Measurements from ENCODE around the gene CRACDL. TPM values are rescaled to one million over a fixed set of nuclear protein-coding genes. Genes with fewer than 3 reads are reported as not detected.
A peak's percentile ranks its signal among the peaks of the same experiment; 100 is the strongest.

The CRACDL gene
- total and polyA plus RNA-seq, 2 donors (not counting 1 experiment from before 2014, with no cell fraction given): 0.25 TPM; not detected in 1

GRCh38 chr2:98771264-98771663 is 164.8 kb downstream of the CRACDL start:
- H3K27ac Mint-ChIP-seq: peak overlapping the region; percentile 57
- peaks cover 12% of the 10 kb centered on the region for H3K27me3 Mint-ChIP-seq
- Histone ChIP-seq H3K27me3 (replicated peaks in 1 of 4; ENCODE audit: control extremely low read depth in 1 of 4, control insufficient read depth in 3 of 4, insufficient read depth in 4 of 4, low read length in 3 of 4) (peaks cover 0 to 22% (median 0%) of the 10 kb centered on the region in 4 experiments), H3K4me3 (ENCODE audit: control extremely low read depth in 1 of 5, extremely low read depth in 1 of 5, insufficient read depth in 1 of 5, low read depth in 2 of 5, low read length in 4 of 5) (peak overlapping the region in 3 of 5 experiments; percentile 16 to 62 (median 52)), H2AFZ (ENCODE audit: insufficient read depth, low read depth, low read length, poor library complexity, severe bottlenecking) (peak overlapping the region; percentile 77), H3K9me3 (ENCODE audit: control extremely low read depth in 1 of 3, control insufficient read depth in 2 of 3, insufficient read depth in 1 of 3, low read length in 2 of 3) (peaks cover 0 to 4% (median 0%) of the 10 kb centered on the region in 3 donors), H3K36me3 (replicated peaks in 1 of 2; ENCODE audit: control extremely low read depth in 1 of 2, control insufficient read depth in 1 of 2, extremely low read depth in 1 of 2, insufficient read depth in 2 of 2, low read length in 1 of 2) (no peaks in the 10 kb centered on the region), H3K79me2 (ENCODE audit: control insufficient read depth, insufficient read depth, low read length) (no peaks in the 10 kb centered on the region), H3K9ac (ENCODE audit: low read length) (peak overlapping the region; percentile 61), H3K4me1 (ENCODE audit: control insufficient read depth in 2 of 2, insufficient read depth in 2 of 2, low read length in 2 of 2) (peaks cover 25 to 36% of the 10 kb centered on the region in 2 donors), H3K4me2 (replicated peaks; ENCODE audit: low read depth, low read length, poor library complexity, severe bottlenecking) (peak overlapping the region; percentile 73), H4K20me1 (ENCODE audit: control insufficient read depth, insufficient read depth, low read length, poor library complexity, severe bottlenecking) (no peaks in the 10 kb centered on the region), H3K27ac (ENCODE audit: low read length in 2 of 2) (peak overlapping the region in 1 of 2 donors; percentile 14)
- intact Hi-C loops (cut with micrococcal nuclease): no loop called here
- CTCF ChIA-PET: interaction anchor here (1.6 to 1.7 kb wide), 2 partner anchors 41 to 122 kb away, joined by 5 to 12 read pairs; no protein-coding TSS in a partner anchor
- POLR2A ChIA-PET: interaction anchor here (0.5 kb wide), 1 partner anchor 38 kb away, joined by 4 read pairs; no protein-coding TSS in a partner anchor
- H3K4me1 Mint-ChIP-seq: peaks cover 37% of the 10 kb centered on the region
- 100% methylated on average over 1 of the region's 2 CpGs for WGBS (ENCODE audit: insufficient coverage)
- DNase-seq (no peak), ATAC-seq (ENCODE audit: low read depth) (no peak)
- peak overlapping the region; percentile 82 for H3K4me3 Mint-ChIP-seq
- H3K9me3 Mint-ChIP-seq (ENCODE audit: insufficient read depth): no peaks in the 10 kb centered on the region
- TF ChIP-seq CTCF (IDR thresholded peaks at IDR 0.05) (no peak), EZH2 (IDR thresholded peaks at IDR 0.05; ENCODE audit: borderline replicate concordance, insufficient read depth, low read depth, low read length, poor library complexity, severe bottlenecking) (no peak)

- Histone ChIP-seq H2AFZ (ENCODE audit: insufficient read depth, low read depth, low read length, poor library complexity, severe bottlenecking) (no peak overlapping the region), H3K9me3 (ENCODE audit: control extremely low read depth in 1 of 3, control insufficient read depth in 2 of 3, insufficient read depth in 1 of 3, low read length in 2 of 3) (peaks cover 0 to 4% (median 0%) of the 10 kb centered on the region in 3 donors), H4K20me1 (ENCODE audit: control insufficient read depth, insufficient read depth, low read length, poor library complexity, severe bottlenecking) (no peaks in the 10 kb centered on the region), H3K79me2 (ENCODE audit: control insufficient read depth, insufficient read depth, low read length) (no peaks in the 10 kb centered on the region), H3K9ac (ENCODE audit: low read length) (no peak overlapping the region), H3K4me3 (ENCODE audit: control extremely low read depth in 1 of 5, extremely low read depth in 1 of 5, insufficient read depth in 1 of 5, low read depth in 2 of 5, low read length in 4 of 5) (no peak overlapping the region), H3K4me2 (replicated peaks; ENCODE audit: low read depth, low read length, poor library complexity, severe bottlenecking) (no peak overlapping the region), H3K36me3 (replicated peaks in 1 of 2; ENCODE audit: control extremely low read depth in 1 of 2, control insufficient read depth in 1 of 2, extremely low read depth in 1 of 2, insufficient read depth in 2 of 2, low read length in 1 of 2) (no peaks in the 10 kb centered on the region), H3K4me1 (ENCODE audit: control insufficient read depth in 2 of 2, insufficient read depth in 2 of 2, low read length in 2 of 2) (peaks cover 35 to 47% of the 10 kb centered on the region in 2 donors), H3K27me3 (replicated peaks in 1 of 4; ENCODE audit: control extremely low read depth in 1 of 4, control insufficient read depth in 3 of 4, insufficient read depth in 4 of 4, low read length in 3 of 4) (peaks cover 0 to 22% (median 0%) of the 10 kb centered on the region in 4 experiments), H3K27ac (ENCODE audit: low read length in 2 of 2) (no peak overlapping the region)
- no peak overlapping the region for H3K4me3 Mint-ChIP-seq
- DNase-seq (no peak), ATAC-seq (ENCODE audit: low read depth) (no peak)
- CTCF ChIA-PET: no interaction called here
- WGBS (ENCODE audit: insufficient coverage): 88% methylated on average over 7 of the region's 14 CpGs
- no peaks in the 10 kb centered on the region for H3K9me3 Mint-ChIP-seq (ENCODE audit: insufficient read depth)
- intact Hi-C loops (cut with micrococcal nuclease): no loop called here
- TF ChIP-seq EZH2 (IDR thresholded peaks at IDR 0.05; ENCODE audit: borderline replicate concordance, insufficient read depth, low read depth, low read length, poor library complexity, severe bottlenecking): no peak
- TF ChIP-seq CTCF (IDR thresholded peaks at IDR 0.05): no peak
- peaks cover 49% of the 10 kb centered on the region for H3K4me1 Mint-ChIP-seq
- H3K27me3 Mint-ChIP-seq: peaks cover 16% of the 10 kb centered on the region
- H3K27ac Mint-ChIP-seq: no peak overlapping the region
- POLR2A ChIA-PET: no interaction called here
Measured at GRCh38 chr2:98769784-98770183, 166.2 kb downstream of the CRACDL start.

All from B cell (primary cell).